Urinary bladder (tissue), 4 donors: ENCODE data around the gene SULT1A3. TPM values are rescaled to one million over a fixed set of nuclear protein-coding genes. Genes with fewer than 3 reads are reported as not detected.
"Not testable (repeated sequence)": the region's sequence is repeated elsewhere in the genome, so short reads cannot be mapped to it uniquely, and the experiment has no call there.

Experiments
- DNase-seq: peaks from one replicate; pipeline ENCODE4 v3.0.0-alpha.2; 2015; ENCODE audit errors: extremely low spot score
- H3K27ac ChIP-seq: one replicate; pipeline ENCODE4 v1.5.1; 2013; ENCODE audit warnings: low read depth, mild to moderate bottlenecking, moderate library complexity
- H3K36me3 ChIP-seq: one replicate; pipeline ENCODE4 v1.6.1; 2013; ENCODE audit warnings: mild to moderate bottlenecking, moderate library complexity; ENCODE audit not compliant: insufficient read depth
- H3K4me1 ChIP-seq: one replicate; pipeline ENCODE4 v1.6.1; 2013; ENCODE audit warnings: mild to moderate bottlenecking, moderate library complexity; ENCODE audit not compliant: insufficient read depth
- H3K4me3 ChIP-seq: one replicate; pipeline ENCODE4 v1.5.1; 2013; ENCODE audit warnings: low read depth, low read length
- WGBS: extraction: QIAGEN DNeasy Blood & Tissue Kit; methylation state at CpG from one replicate; pipeline ENCODE4 v1.1.7; 2013; 5-methylcytosine and 5-hydroxymethylcytosine counted together
- polyA plus RNA-seq: library from polyadenylated mRNA; stranded (reverse); fragments of 200-250 nt; gene quantifications from one replicate; pipeline ENCODE4 v1.2.3, GENCODE V29; 2013
- total RNA-seq: library from RNA; depleted of rRNA; stranded (reverse); fragments of >200 nt; gene quantifications from one replicate; pipeline ENCODE4 v1.2.3, GENCODE V29; 2014
- donor health status: healthy with polysubstance abuse.
- donor health status: healthy.

Gene SULT1A3
- total and polyA plus RNA-seq, 2 donors: 3.2 to 7.5 TPM

DNA sequence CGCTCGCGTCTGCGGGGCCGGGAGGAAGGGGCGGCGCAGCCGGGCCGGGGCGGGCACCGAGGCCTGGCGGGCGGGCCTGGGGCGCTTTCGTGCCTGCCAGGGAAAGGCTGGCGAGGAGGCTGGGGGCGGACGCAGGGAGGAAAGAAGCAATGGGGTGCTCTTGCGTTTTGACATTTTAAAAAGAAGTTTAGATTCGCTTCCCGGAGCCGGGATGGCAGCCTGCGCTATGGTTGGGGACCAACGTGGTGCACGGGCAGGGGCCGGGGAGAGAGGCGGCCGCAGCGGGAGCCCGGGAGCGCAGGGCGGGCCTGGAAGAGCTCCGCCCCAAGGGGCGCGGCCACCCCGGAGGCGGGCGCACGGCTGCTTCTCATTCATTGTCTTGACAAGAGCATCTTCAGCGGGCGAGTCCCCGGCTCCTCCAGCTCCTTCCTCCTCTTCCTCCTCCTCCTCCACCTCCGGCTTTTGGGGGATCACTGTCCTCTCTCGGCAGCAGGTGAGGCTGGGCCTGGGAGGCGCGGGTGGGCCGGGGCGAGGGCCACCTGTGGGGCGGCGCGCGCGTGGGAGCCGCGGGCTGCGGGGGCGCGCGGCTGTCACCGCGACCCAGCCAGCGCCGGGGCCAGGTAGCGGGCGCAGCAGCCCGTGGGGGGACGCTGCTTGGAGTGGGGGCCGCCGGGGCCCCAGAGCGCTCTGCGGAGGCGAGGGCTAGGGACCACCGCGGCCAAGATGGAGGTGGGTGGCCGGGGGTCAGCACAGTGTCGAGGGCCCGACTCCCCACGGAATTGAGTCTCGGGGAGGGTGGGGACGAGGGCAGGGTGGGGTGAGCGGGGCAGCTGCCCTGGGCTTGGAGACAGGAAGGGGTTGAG is 15.6 kb upstream of the SULT1A3 start, which contains the start of gene CORO1A:
TSS of gene CORO1A (plus strand) at position 370 of the 863 bp plus-strand sequence. CDS start 1,608 bp downstream, outside the sequence.
- H3K36me3 ChIP-seq: no peaks in the 10 kb centered on the region
- WGBS: under 1% methylated on average over 81 of the region's 81 CpGs

DNA sequence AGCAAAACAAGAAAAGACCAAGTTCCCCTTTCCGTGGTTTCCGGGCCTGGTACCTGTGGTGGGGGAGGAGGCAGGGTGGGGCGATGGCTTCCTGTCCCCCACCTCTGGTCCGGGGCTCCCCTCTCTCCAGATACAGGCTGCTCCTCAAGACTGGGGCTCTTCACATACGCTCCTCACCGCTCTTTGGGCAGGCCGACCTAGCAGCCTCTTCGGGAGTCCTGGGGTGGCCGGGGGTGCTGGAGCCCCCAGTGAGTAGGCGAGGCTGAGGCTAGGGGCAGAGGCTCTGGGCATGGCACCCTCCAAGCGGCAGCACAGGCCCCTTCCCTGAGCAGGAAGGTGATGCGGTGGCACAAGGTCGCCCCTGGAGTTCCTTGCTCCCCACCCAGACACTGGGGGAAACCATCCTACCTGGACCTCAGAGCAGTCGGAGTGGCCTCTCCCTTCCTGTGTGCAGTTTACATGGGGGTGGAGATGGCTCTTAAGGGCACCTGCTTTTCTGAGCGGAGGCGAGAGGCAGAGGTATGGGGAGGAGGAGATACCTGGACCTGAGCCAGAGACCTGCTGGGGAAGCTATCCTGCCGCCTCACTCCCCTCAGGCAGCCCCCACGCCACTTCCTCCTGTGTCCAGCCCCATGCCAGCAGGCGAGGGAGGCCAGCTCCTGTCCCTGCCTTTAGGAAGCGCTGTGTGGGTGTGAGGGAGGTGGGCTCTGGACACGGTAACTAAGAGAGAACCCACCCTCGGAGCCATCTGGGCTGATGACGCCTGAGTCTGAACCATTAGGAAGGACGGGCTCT is 14.8 kb upstream of the SULT1A3 start:
- Histone ChIP-seq H3K4me1 (peaks cover 3% of the 10 kb centered on the region), H3K36me3 (no peaks in the 10 kb centered on the region), H3K27ac (no peak overlapping the region), H3K4me3 (peak overlapping the region; percentile 69)
- WGBS: 38% methylated on average over 24 of the region's 24 CpGs
- no peak for DNase-seq

More for the DNA sequence above, 15.6 kb upstream of the SULT1A3 start, which contains the start of gene CORO1A:
- Histone ChIP-seq H3K4me3 (peak within 1 kb of the TSS; percentile 69), H3K27ac (peak within 1 kb of the TSS; percentile 88), H3K4me1 (peaks cover 3% of the 10 kb centered on the region)
- peak; percentile 10 for DNase-seq

DNA sequence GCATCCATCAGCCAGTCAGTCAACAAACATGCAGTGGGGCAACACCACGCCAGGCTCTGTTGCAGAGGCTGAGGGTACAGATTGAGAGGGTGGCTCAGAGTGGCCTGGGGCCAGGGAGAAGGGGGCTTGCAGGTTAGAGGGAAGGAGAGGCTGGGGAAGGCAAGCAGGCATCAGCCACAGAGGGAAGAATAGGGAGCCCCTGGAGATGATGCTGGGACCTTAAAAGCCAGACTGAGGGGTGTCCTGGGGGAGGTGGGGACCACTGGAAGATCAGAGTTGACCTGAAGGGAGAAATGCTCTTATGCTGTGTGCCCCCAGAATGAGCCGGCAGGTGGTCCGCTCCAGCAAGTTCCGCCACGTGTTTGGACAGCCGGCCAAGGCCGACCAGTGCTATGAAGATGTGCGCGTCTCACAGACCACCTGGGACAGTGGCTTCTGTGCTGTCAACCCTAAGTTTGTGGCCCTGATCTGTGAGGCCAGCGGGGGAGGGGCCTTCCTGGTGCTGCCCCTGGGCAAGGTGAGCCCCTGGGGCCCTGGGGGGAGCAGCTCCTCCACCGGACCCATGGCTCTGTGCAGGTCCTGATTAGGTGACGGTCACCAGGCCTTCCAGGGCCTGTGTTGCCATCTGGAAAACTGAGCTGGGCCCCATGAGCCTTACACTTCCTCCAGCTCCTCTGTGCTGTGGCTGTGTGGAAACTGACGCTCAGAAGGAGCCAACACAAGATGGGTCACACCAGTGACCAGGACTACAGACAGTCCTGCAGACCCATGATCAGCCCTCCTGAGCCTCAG is 14.0 kb upstream of the SULT1A3 start:
- no peak overlapping the region for H3K27ac ChIP-seq
- H3K4me1 ChIP-seq: peaks cover 3% of the 10 kb centered on the region
- H3K36me3 ChIP-seq: no peaks in the 10 kb centered on the region
- H3K4me3 ChIP-seq: peak overlapping the region; percentile 69
- no peak for DNase-seq
- WGBS: 86% methylated on average over 13 of the region's 13 CpGs

DNA sequence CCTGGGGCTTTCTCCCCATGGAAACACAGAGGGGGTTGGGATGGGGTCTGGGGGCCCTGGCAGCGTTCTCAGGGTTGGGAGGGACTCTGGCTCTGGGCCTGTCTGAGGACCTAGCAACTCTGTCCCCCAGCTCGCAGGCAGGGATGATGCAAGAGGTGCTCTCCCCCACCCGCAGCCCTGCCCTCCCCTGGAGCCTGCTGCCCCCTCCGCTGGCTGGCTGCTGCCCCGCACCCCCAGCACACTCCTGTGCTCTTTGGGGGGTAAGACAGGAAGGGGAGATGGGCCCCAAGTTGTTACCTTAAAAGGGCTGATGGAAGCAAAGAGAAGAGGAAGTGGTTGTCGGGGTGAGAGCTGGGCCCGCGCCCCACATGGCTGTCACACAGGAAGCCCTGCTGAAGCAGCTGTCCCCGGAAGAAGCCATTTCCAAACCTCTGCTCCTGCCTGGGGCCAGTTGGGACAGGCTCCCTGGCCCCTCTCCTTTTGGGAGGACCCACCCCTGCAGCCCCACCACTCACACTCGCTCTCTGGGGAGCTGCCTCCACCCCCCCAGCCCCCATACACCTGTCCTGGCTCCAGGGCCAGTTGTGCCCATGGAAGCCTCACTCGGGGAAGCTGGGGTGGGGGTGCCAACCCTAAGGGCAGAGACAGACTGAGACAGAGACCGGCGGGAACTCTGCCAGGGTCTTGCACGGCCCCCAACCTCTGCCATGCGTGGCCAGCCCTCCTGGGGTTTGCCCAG is 13.2 kb upstream of the SULT1A3 start:
- Histone ChIP-seq H3K27ac (no peak overlapping the region), H3K4me1 (peaks cover 3% of the 10 kb centered on the region), H3K4me3 (no peak overlapping the region), H3K36me3 (no peaks in the 10 kb centered on the region)
- 77% methylated on average over 15 of the region's 15 CpGs for WGBS
- no peak for DNase-seq

DNA sequence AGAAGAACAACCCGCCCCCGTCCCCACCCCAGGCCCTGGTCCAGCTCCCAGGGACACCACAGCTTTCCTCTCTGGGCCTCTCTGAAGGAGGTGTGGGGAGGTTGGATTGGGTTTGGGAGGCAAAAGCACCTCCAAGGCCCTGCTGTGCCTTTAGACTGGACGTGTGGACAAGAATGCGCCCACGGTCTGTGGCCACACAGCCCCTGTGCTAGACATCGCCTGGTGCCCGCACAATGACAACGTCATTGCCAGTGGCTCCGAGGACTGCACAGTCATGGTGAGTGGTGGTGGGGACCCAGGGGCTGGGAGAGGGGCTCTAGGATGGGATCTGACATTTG is 12.6 kb upstream of the SULT1A3 start:
- H3K4me1 ChIP-seq: peaks cover 3% of the 10 kb centered on the region
- 88% methylated on average over 9 of the region's 9 CpGs for WGBS
- no peak overlapping the region for H3K4me3 ChIP-seq
- DNase-seq: no peak
- no peak overlapping the region for H3K27ac ChIP-seq
- no peaks in the 10 kb centered on the region for H3K36me3 ChIP-seq

DNA sequence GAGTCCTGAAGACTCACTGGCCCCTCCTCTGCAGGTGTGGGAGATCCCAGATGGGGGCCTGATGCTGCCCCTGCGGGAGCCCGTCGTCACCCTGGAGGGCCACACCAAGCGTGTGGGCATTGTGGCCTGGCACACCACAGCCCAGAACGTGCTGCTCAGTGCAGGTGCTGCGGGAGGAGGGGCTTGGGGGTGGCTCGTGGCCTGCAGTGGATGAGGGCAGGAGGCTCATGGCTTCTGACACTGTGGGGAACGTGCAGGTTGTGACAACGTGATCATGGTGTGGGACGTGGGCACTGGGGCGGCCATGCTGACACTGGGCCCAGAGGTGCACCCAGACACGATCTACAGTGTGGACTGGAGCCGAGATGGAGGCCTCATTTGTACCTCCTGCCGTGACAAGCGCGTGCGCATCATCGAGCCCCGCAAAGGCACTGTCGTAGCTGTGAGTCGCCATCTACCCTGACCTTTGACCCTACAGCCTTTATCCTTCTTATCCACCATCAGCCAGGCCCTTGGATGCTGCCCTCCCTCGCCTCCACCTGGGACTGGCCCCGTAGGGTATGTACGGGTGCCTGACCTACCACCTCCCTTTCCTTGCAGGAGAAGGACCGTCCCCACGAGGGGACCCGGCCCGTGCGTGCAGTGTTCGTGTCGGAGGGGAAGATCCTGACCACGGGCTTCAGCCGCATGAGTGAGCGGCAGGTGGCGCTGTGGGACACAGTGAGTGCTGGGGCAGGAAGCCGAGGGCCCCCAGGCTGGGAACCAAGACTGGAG is 12.1 kb upstream of the SULT1A3 start:
- Histone ChIP-seq H3K36me3 (no peaks in the 10 kb centered on the region), H3K4me1 (peaks cover 3% of the 10 kb centered on the region), H3K27ac (no peak overlapping the region), H3K4me3 (no peak overlapping the region)
- 62% methylated on average over 36 of the region's 36 CpGs for WGBS
- DNase-seq: no peak

DNA sequence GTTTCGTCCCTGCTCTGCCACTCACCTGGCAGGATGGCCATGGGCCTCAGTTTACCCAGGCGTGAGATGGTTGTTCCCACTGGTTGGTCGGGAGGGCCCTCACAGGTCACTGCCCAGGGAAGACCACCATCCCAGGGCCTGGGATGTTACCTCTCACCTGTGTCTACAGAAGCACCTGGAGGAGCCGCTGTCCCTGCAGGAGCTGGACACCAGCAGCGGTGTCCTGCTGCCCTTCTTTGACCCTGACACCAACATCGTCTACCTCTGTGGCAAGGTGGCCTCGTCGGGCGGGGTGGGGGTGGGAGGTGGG is 11.5 kb upstream of the SULT1A3 start:
- H3K4me1 ChIP-seq: peaks cover 3% of the 10 kb centered on the region
- no peak overlapping the region for H3K4me3 ChIP-seq
- WGBS: 75% methylated on average over 9 of the region's 9 CpGs
- DNase-seq: no peak
- no peaks in the 10 kb centered on the region for H3K36me3 ChIP-seq
- H3K27ac ChIP-seq: no peak overlapping the region

DNA sequence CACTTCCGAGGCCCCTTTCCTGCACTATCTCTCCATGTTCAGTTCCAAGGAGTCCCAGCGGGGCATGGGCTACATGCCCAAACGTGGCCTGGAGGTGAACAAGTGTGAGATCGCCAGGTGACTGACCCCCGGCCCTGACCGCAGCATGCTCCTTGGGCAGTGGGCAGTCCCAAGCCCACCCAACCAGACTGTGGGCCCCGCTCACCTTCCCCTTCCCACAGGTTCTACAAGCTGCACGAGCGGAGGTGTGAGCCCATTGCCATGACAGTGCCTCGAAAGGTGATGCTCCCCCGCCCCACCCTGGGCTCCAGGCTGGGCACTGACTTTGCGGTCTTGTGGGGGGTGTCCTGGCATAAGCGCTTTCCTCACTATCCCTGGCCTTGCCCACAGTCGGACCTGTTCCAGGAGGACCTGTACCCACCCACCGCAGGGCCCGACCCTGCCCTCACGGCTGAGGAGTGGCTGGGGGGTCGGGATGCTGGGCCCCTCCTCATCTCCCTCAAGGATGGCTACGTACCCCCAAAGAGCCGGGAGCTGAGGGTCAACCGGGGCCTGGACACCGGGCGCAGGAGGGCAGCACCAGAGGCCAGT is 11.0 kb upstream of the SULT1A3 start:
- H3K27ac ChIP-seq: no peak overlapping the region
- H3K36me3 ChIP-seq: no peaks in the 10 kb centered on the region
- no peak overlapping the region for H3K4me3 ChIP-seq
- DNase-seq: no peak
- H3K4me1 ChIP-seq: peaks cover 3% of the 10 kb centered on the region
- WGBS: 92% methylated on average over 23 of the region's 23 CpGs

DNA sequence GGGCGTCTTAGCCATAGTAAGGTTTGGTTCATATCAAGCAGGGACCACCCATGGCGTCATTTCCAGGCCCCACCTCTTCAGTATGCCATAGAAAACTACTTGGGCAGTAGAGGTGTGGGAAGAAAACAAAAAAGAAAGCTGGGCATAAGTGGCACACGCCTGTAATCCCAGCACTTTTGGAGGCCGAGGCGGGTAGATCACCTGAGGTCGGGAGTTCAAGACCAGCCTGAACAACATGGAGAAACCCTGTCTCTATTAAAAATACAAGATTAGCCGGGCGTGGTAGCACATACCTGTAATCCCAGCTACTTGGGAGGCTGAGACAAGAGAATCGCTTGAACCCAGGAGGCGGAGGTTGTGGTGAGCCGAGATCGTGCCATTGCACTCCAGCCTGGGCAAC is 7.9 kb upstream of the SULT1A3 start:
- H3K4me1 ChIP-seq, DNase-seq, H3K27ac ChIP-seq, H3K4me3 ChIP-seq, H3K36me3 ChIP-seq: not testable (repeated sequence)
- WGBS: 94% methylated on average over 4 of the region's 12 CpGs

DNA sequence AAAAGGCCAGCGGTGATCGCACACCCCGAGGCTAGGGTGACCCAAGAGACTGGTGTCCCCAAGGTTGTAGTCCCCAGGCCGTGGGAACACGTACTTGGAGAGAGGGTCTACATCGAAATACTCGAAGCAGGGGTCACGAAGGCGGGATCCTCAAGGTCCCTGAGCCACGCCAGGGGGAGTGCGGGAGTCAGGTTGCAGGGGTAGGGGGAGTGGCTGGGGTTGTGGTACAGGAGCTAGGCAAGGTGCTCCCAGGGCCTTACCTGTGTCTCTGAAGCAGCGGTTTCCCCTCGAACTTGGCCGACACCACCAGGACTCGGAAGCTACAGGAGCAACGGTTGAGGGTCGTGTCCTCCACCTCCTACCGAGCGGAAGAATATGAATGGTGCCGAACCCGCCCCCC is 6.0 kb upstream of the SULT1A3 start:
- not testable (repeated sequence) for H3K4me1 ChIP-seq, H3K27ac ChIP-seq, H3K4me3 ChIP-seq, H3K36me3 ChIP-seq, DNase-seq
- WGBS: no CpG with 5 or more reads among the region's 21 CpGs

DNA sequence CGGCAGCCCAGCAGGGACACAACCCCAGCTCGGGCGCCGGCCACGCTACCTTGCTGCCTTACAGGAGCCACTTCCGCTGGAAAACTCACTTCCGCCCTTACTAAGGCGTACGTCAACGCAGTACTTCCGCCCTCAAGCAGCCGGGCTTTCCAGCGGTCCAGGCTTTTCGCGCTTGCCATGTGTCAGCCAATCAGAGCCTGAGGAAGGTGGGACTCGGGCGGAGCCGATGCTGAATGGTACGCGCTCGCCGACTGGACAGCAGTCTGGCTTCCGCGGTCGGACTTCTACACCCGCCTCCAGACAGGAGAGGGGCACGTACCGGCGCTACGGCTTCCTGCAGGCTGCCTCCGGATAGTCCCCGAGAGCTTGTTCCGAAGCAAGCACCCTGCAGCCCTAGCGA is 5.4 kb upstream of the SULT1A3 start, which contains the start of the genes BOLA2B and SLX1A:
TSS of gene BOLA2B (minus strand) at position 52 of the 400 bp plus-strand sequence. CDS start 71 bp downstream, outside the sequence.
TSS of gene SLX1A (plus strand) at position 261 of the 400 bp plus-strand sequence. CDS start 210 bp downstream, outside the sequence.
- H3K4me1 ChIP-seq, H3K36me3 ChIP-seq, DNase-seq, H3K27ac ChIP-seq, H3K4me3 ChIP-seq: not testable (repeated sequence)
- no CpG with 5 or more reads among the region's 34 CpGs for WGBS
